IMR-90 (cell line): ENCODE data around the gene BRD3. TPM values are rescaled to one million over a fixed set of nuclear protein-coding genes. Genes with fewer than 3 reads are reported as not detected.

Experiments
- ATAC-seq: fragments of 200-7000 bp; cut with Tn5 transposase; 2 replicates; pipeline ENCODE4 v1.9.1; 2020; ENCODE audit warnings: low read depth, mild to moderate bottlenecking, moderate library complexity
- BruUV-seq: library from RNA; stranded (reverse); fragments of 400-500 nt; replicated peaks from 2 replicates; lab custom pipeline; 2021; lab: Mats Ljungman, UMichigan
- CTCF ChIA-PET: fragments of 300-600 bp; formaldehyde crosslinking; extraction: SDS; loops from one replicate; lab custom pipeline; 2021; ENCODE audit warnings: antibody characterized with exemption; lab: Yijun Ruan, JAX
- POLR2A ChIA-PET: fragments of 300-600 bp; sonication (Branson Sonifier 250); formaldehyde crosslinking; loops from one replicate; lab custom pipeline; 2022; ENCODE audit warnings: antibody characterized with exemption; ENCODE audit not compliant: unreplicated experiment; lab: Charles Lee
- DNase-seq: peaks from one replicate; pipeline ENCODE4 v3.0.0; 2013
- H2AFZ ChIP-seq: replicated peaks from 2 replicates; pipeline ENCODE3; 2013; ENCODE audit warnings: low read length, mild to moderate bottlenecking; ENCODE audit not compliant: poor library complexity
- H2AK5ac ChIP-seq: 2 replicates; pipeline ENCODE4 v1.6.1; 2013; ENCODE audit warnings: low read depth, low read length, inconsistent platforms
- H2AK9ac ChIP-seq: replicated peaks from 2 replicates; pipeline ENCODE3; 2013; ENCODE audit warnings: mild to moderate bottlenecking, low read depth, low read length, moderate library complexity; ENCODE audit not compliant: poor library complexity
- H2BK120ac ChIP-seq: 2 replicates; pipeline ENCODE4 v1.6.1; 2013; ENCODE audit warnings: low read depth, low read length, inconsistent platforms
- H2BK15ac ChIP-seq: 3 replicates; pipeline ENCODE4 v1.6.1; 2013; ENCODE audit warnings: low read depth, low read length, inconsistent platforms
- H2BK20ac ChIP-seq: 2 replicates; pipeline ENCODE4 v1.6.1; 2013; ENCODE audit warnings: low read depth, mild to moderate bottlenecking, inconsistent platforms, low read length, moderate library complexity
- H2BK5ac ChIP-seq: 2 replicates; pipeline ENCODE4 v1.6.1; 2013; ENCODE audit warnings: mild to moderate bottlenecking, low read depth, low read length, inconsistent platforms; ENCODE audit not compliant: poor library complexity, severe bottlenecking
- H3K14ac ChIP-seq: replicated peaks from 2 replicates; pipeline ENCODE4 v1.6.1; 2013; ENCODE audit warnings: low read depth, low read length, inconsistent platforms
- H3K18ac ChIP-seq: 2 replicates; pipeline ENCODE4 v1.6.1; 2013; ENCODE audit warnings: low read depth, low read length, control low read depth
- H3K23ac ChIP-seq: 2 replicates; pipeline ENCODE4 v1.6.1; 2013; ENCODE audit warnings: low read depth, low read length, inconsistent platforms
- H3K27ac ChIP-seq: 2 replicates; pipeline ENCODE4 v1.5.1; 2013; ENCODE audit warnings: mild to moderate bottlenecking, control low read depth, low read length; ENCODE audit not compliant: insufficient read depth
- H3K27me3 ChIP-seq: 2 replicates; pipeline ENCODE4 v1.6.1; 2013; ENCODE audit warnings: low read length; ENCODE audit not compliant: control insufficient read depth, insufficient read depth
- H3K36me3 ChIP-seq: 2 replicates; pipeline ENCODE4 v1.6.1; 2013; ENCODE audit warnings: low read length, mixed read lengths; ENCODE audit not compliant: control insufficient read depth, insufficient read depth
- H3K4ac ChIP-seq: 2 replicates; pipeline ENCODE4 v1.6.1; 2013; ENCODE audit warnings: low read depth, low read length, inconsistent platforms
- H3K4me1 ChIP-seq: 2 replicates; pipeline ENCODE4 v1.6.1; 2013; ENCODE audit warnings: low read length, mixed read lengths; ENCODE audit not compliant: control insufficient read depth, insufficient read depth
- H3K4me2 ChIP-seq: 2 replicates; pipeline ENCODE4 v1.6.1; 2013; ENCODE audit warnings: low read depth, mild to moderate bottlenecking, control low read depth, low read length, moderate library complexity
- H3K4me3 ChIP-seq: 2 replicates; pipeline ENCODE4 v1.5.1; 2013; ENCODE audit warnings: low read depth, mild to moderate bottlenecking, control low read depth, low read length, moderate library complexity; ENCODE audit not compliant: insufficient read depth
- H3K56ac ChIP-seq: 2 replicates; pipeline ENCODE4 v1.6.1; 2013; ENCODE audit warnings: low read length, inconsistent platforms; ENCODE audit not compliant: insufficient read depth; ENCODE audit errors: extremely low read depth
- H3K79me1 ChIP-seq, 2 experiments: 2 replicates each; pipeline ENCODE4 v1.6.1; 2013; ENCODE audit warnings: low read length in 2 of 2, inconsistent platforms in 1 of 2, low read depth in 1 of 2
- H3K9ac ChIP-seq: 2 replicates; pipeline ENCODE4 v1.6.1; 2013; ENCODE audit warnings: low read depth, low read length, control low read depth
- H3K9me1 ChIP-seq: 2 replicates; pipeline ENCODE4 v1.6.1; 2013; ENCODE audit warnings: low read length, inconsistent platforms; ENCODE audit not compliant: insufficient read depth
- H3K9me3 ChIP-seq: 2 replicates; pipeline ENCODE4 v1.6.1; 2013; ENCODE audit warnings: low read length; ENCODE audit not compliant: control insufficient read depth, insufficient read depth
- H4K20me1 ChIP-seq: 2 replicates; pipeline ENCODE4 v1.6.1; 2013; ENCODE audit warnings: low read length, inconsistent platforms; ENCODE audit not compliant: insufficient read depth
- H4K5ac ChIP-seq: 2 replicates; pipeline ENCODE4 v1.6.1; 2013; ENCODE audit warnings: mild to moderate bottlenecking, low read depth, low read length, control low read depth
- H4K8ac ChIP-seq, 2 experiments: 2 replicates each; pipeline ENCODE4 v1.6.1; 2013; ENCODE audit warnings: low read depth in 2 of 2, low read length in 2 of 2, control low read depth in 1 of 2, inconsistent platforms in 1 of 2
- H4K91ac ChIP-seq: 2 replicates; pipeline ENCODE4 v1.6.1; 2013; ENCODE audit warnings: low read depth, low read length, inconsistent platforms; ENCODE audit not compliant: insufficient read depth
- BHLHE40 ChIP-seq: fragments of 150-350 bp; IDR thresholded peaks from 2 replicates; pipeline ENCODE4 v1.6.1; 2016; ENCODE audit warnings: mild to moderate bottlenecking, low read depth, low read length
- CEBPB ChIP-seq: IDR thresholded peaks from 2 replicates; pipeline ENCODE4 v1.6.1; 2012; ENCODE audit warnings: low read depth, low read length, improper control_type of control experiment
- CHD1 ChIP-seq: IDR thresholded peaks from 2 replicates; pipeline ENCODE4 v1.6.1; 2012; ENCODE audit warnings: low read depth, low read length, improper control_type of control experiment
- FOS ChIP-seq: fragments of 150-350 bp; IDR thresholded peaks from 2 replicates; pipeline ENCODE4 v1.6.1; 2016; ENCODE audit warnings: low read depth, low read length
- MAFK ChIP-seq: IDR thresholded peaks from 2 replicates; pipeline ENCODE4 v1.6.1; 2012; ENCODE audit warnings: low read depth, low read length, improper control_type of control experiment
- MAZ ChIP-seq: IDR thresholded peaks from 2 replicates; pipeline ENCODE4 v1.6.1; 2012; ENCODE audit warnings: low read depth, mild to moderate bottlenecking, low read length, improper control_type of control experiment, moderate library complexity, borderline replicate concordance
- MXI1 ChIP-seq: IDR thresholded peaks from 2 replicates; pipeline ENCODE4 v1.6.1; 2012; ENCODE audit warnings: low read depth, mild to moderate bottlenecking, low read length, moderate library complexity, borderline replicate concordance
- NFE2L2 ChIP-seq: fragments of 150-350 bp; IDR thresholded peaks from 2 replicates; pipeline ENCODE4 v1.6.1; 2016; ENCODE audit warnings: low read depth, mild to moderate bottlenecking, low read length
- POLR2A ChIP-seq: IDR thresholded peaks from 2 replicates; pipeline ENCODE4 v1.6.1; 2012; ENCODE audit warnings: mild to moderate bottlenecking, low read depth, low read length
- RAD21 ChIP-seq: IDR thresholded peaks from 2 replicates; pipeline ENCODE4 v1.6.1; 2012; ENCODE audit warnings: low read length, improper control_type of control experiment
- RCOR1 ChIP-seq: IDR thresholded peaks from 2 replicates; pipeline ENCODE4 v1.6.1; 2012; ENCODE audit warnings: mild to moderate bottlenecking, low read length, improper control_type of control experiment; ENCODE audit not compliant: insufficient replicate concordance
- RFX5 ChIP-seq: IDR thresholded peaks from 2 replicates; pipeline ENCODE4 v1.8.0; 2012; ENCODE audit warnings: low read depth, mild to moderate bottlenecking, low read length, moderate library complexity
- SMC3 ChIP-seq: fragments of 150-350 bp; IDR thresholded peaks from 2 replicates; pipeline ENCODE4 v1.6.1; 2016; ENCODE audit warnings: low read depth, mild to moderate bottlenecking, antibody characterized with exemption, low read length, moderate library complexity
- WGBS, 2 experiments: methylation state at CpG; one replicate each; pipeline versions ENCODE4 v1.1.5 to v1.1.7; 2013; ENCODE audit warnings: missing lambda C conversion rate in 2 of 2; ENCODE audit not compliant: insufficient read length in 1 of 2; ENCODE audit errors: extremely low coverage in 2 of 2; 5-methylcytosine and 5-hydroxymethylcytosine counted together
- dilution Hi-C: fragments of 300-500 bp; cut with HindIII; formaldehyde crosslinking; loops from one replicate; pipeline ENCODE4 v1.14.3; 2018; ENCODE audit warnings: low sequenced_read_pairs; ENCODE audit not compliant: unreplicated experiment
- in situ Hi-C: fragments of 300-500 bp; cut with MboI; formaldehyde crosslinking; loops from 3 replicates; pipeline ENCODE4 v1.14.3; 2019; ENCODE audit warnings: low sequenced_read_pairs, inconsistent platforms, mixed read lengths
- intact Hi-C: fragments of 100-400 bp; cut with micrococcal nuclease; formaldehyde crosslinking; loops from 2 replicates; pipeline ENCODE4 v1.10.0; 2022
- polyA plus RNA-seq, 3 experiments: library from polyadenylated mRNA; depleted of rRNA; stranded (reverse); fragments of >200 nt; gene quantifications; 2 replicates each; pipeline ENCODE4 v1.2.3, GENCODE V29; 2012; ENCODE audit warnings: low replicate concordance in 1 of 3
- total RNA-seq: library from RNA; depleted of rRNA; stranded (reverse); fragments of >200 nt; gene quantifications from 2 replicates; pipeline ENCODE4 v1.2.3, GENCODE V29; 2012
- TF ChIP-seq, protein P1 (sequence below): fragments of 150-350 bp; IDR thresholded peaks from 2 replicates; pipeline ENCODE4 v1.6.1; 2017; ENCODE audit warnings: mild to moderate bottlenecking, antibody characterized with exemption, low read length, low read depth
- TF ChIP-seq, protein P2 (sequence below): fragments of 150-350 bp; IDR thresholded peaks from 2 replicates; pipeline ENCODE4 v1.6.1; 2016; ENCODE audit warnings: low read depth, mild to moderate bottlenecking, low read length, moderate library complexity, borderline replicate concordance
- TF ChIP-seq, protein P3 (sequence below): conservative IDR thresholded peaks from 2 replicates; pipeline ENCODE4 v1.5.1; 2012; ENCODE audit warnings: mild to moderate bottlenecking, low read depth, low read length, improper control_type of control experiment

Gene BRD3
- total and polyA plus RNA-seq, 2 of the 4 experiments (the other 2 are of a cell fraction): 2.2 to 7.1 TPM

DNA sequence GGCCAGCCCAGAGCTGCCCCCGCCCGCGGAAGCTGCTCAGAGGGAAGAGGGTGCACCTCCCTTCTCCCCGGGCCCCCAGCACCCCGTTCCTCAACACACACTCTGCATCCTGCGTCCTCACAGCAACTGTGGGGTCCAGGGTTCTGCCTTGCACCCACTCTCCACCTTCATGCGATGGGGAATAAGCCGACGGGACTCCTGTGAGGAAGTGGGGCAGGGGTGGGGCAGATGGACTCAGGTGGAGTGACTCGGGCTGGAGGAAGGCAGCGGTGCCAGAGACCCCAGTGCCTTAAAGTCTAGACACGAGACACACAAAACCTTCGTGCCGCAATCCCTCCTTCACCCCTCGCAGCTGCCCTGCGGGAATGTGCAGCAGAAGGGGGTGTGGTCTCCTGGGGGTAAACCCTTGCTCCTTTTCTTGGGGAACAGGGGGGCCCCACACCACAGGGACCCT lies 8.6 kb downstream of the BRD3 start:
- Histone ChIP-seq H4K8ac (no peak overlapping the region), H3K56ac (no peak overlapping the region), H2AK5ac (no peak overlapping the region), H3K27me3 (no peaks in the 10 kb centered on the region), H3K4me3 (no peak overlapping the region), H2BK20ac (no peak overlapping the region), H3K4me1 (peaks cover 18% of the 10 kb centered on the region), H3K4me2 (no peak overlapping the region), H3K9ac (no peak overlapping the region), H3K14ac (no peak overlapping the region), H2BK120ac (no peak overlapping the region), H4K5ac (no peak overlapping the region), H3K36me3 (peaks cover 3% of the 10 kb centered on the region; the same call in 1 of the 2 replicates), H2AK9ac (no peak overlapping the region), H3K27ac (no peak overlapping the region), H2AFZ (no peak overlapping the region), H2BK5ac (no peak overlapping the region), H3K4ac (no peak overlapping the region), H4K91ac (no peak overlapping the region), H3K18ac (no peak overlapping the region), H3K9me1 (peaks cover 11% of the 10 kb centered on the region; the same call in 1 of the 2 replicates), H3K9me3 (no peaks in the 10 kb centered on the region), H4K20me1 (peaks cover 99% of the 10 kb centered on the region), H3K23ac (no peak overlapping the region), H2BK15ac (no peak overlapping the region), H3K79me1 (peaks cover 36 to 98% of the 10 kb centered on the region in 2 experiments)
- TF ChIP-seq, protein P1, sequence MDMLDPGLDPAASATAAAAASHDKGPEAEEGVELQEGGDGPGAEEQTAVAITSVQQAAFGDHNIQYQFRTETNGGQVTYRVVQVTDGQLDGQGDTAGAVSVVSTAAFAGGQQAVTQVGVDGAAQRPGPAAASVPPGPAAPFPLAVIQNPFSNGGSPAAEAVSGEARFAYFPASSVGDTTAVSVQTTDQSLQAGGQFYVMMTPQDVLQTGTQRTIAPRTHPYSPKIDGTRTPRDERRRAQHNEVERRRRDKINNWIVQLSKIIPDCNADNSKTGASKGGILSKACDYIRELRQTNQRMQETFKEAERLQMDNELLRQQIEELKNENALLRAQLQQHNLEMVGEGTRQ: no peak
- no peak for TF ChIP-seq MAZ
- TF ChIP-seq FOS: no peak
- no peak for TF ChIP-seq MXI1
- TF ChIP-seq BHLHE40: no peak
- TF ChIP-seq CHD1: no peak
- no peak for TF ChIP-seq NFE2L2
- no peak for TF ChIP-seq RAD21
- TF ChIP-seq CEBPB: no peak
- TF ChIP-seq, protein P2, sequence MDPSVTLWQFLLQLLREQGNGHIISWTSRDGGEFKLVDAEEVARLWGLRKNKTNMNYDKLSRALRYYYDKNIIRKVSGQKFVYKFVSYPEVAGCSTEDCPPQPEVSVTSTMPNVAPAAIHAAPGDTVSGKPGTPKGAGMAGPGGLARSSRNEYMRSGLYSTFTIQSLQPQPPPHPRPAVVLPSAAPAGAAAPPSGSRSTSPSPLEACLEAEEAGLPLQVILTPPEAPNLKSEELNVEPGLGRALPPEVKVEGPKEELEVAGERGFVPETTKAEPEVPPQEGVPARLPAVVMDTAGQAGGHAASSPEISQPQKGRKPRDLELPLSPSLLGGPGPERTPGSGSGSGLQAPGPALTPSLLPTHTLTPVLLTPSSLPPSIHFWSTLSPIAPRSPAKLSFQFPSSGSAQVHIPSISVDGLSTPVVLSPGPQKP: no peak
- no peak for TF ChIP-seq MAFK
- no peak for TF ChIP-seq RFX5
- no peak for TF ChIP-seq RCOR1
- no peak for TF ChIP-seq SMC3
- no peak for TF ChIP-seq POLR2A
- TF ChIP-seq, protein P3, sequence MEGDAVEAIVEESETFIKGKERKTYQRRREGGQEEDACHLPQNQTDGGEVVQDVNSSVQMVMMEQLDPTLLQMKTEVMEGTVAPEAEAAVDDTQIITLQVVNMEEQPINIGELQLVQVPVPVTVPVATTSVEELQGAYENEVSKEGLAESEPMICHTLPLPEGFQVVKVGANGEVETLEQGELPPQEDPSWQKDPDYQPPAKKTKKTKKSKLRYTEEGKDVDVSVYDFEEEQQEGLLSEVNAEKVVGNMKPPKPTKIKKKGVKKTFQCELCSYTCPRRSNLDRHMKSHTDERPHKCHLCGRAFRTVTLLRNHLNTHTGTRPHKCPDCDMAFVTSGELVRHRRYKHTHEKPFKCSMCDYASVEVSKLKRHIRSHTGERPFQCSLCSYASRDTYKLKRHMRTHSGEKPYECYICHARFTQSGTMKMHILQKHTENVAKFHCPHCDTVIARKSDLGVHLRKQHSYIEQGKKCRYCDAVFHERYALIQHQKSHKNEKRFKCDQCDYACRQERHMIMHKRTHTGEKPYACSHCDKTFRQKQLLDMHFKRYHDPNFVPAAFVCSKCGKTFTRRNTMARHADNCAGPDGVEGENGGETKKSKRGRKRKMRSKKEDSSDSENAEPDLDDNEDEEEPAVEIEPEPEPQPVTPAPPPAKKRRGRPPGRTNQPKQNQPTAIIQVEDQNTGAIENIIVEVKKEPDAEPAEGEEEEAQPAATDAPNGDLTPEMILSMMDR: no peak
- no peak for ATAC-seq
- CTCF ChIA-PET: no interaction called here
- dilution Hi-C loops: no loop called here
- no CpG with 5 or more reads among the region's 16 CpGs for WGBS, 2 experiments
- in situ Hi-C loops: no loop called here
- no TSS peak for BruUV-seq
- POLR2A ChIA-PET: no interaction called here
- DNase-seq: no peak
- intact Hi-C loops: no loop called here
